ENCODE data around the gene MAN2A2. TPM values are rescaled to one million over a fixed set of nuclear protein-coding genes. Genes with fewer than 3 reads are reported as not detected.

The MAN2A2 gene
- total and polyA plus RNA-seq, 9 of the 15 experiments (the other 6 are each of a cell fraction or from before 2014, with no cell fraction given) = 7.3 to 151 (median 43.4) TPM

DNA sequence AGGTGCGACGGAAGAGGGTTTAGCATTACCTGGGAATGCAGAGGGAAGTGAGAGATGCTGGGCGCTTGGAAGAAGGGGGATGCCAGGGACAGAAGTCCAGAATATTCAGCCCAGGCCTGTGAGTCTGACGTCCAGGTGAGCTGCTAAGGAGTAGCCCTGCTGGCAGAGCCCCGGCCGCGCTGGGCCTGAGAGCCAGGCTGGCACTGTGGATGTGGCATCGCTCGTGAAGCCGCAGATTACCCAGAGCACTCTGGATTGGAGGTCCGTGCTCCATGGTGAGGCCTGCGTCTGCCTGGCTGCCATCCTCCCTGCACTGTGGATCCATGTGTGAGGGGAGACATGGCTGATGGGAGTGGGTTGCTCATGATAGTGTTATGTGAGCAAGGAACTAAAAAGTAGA lies 14.5 kb downstream of the MAN2A2 start (continued):
- TF ChIP-seq, protein P1, sequence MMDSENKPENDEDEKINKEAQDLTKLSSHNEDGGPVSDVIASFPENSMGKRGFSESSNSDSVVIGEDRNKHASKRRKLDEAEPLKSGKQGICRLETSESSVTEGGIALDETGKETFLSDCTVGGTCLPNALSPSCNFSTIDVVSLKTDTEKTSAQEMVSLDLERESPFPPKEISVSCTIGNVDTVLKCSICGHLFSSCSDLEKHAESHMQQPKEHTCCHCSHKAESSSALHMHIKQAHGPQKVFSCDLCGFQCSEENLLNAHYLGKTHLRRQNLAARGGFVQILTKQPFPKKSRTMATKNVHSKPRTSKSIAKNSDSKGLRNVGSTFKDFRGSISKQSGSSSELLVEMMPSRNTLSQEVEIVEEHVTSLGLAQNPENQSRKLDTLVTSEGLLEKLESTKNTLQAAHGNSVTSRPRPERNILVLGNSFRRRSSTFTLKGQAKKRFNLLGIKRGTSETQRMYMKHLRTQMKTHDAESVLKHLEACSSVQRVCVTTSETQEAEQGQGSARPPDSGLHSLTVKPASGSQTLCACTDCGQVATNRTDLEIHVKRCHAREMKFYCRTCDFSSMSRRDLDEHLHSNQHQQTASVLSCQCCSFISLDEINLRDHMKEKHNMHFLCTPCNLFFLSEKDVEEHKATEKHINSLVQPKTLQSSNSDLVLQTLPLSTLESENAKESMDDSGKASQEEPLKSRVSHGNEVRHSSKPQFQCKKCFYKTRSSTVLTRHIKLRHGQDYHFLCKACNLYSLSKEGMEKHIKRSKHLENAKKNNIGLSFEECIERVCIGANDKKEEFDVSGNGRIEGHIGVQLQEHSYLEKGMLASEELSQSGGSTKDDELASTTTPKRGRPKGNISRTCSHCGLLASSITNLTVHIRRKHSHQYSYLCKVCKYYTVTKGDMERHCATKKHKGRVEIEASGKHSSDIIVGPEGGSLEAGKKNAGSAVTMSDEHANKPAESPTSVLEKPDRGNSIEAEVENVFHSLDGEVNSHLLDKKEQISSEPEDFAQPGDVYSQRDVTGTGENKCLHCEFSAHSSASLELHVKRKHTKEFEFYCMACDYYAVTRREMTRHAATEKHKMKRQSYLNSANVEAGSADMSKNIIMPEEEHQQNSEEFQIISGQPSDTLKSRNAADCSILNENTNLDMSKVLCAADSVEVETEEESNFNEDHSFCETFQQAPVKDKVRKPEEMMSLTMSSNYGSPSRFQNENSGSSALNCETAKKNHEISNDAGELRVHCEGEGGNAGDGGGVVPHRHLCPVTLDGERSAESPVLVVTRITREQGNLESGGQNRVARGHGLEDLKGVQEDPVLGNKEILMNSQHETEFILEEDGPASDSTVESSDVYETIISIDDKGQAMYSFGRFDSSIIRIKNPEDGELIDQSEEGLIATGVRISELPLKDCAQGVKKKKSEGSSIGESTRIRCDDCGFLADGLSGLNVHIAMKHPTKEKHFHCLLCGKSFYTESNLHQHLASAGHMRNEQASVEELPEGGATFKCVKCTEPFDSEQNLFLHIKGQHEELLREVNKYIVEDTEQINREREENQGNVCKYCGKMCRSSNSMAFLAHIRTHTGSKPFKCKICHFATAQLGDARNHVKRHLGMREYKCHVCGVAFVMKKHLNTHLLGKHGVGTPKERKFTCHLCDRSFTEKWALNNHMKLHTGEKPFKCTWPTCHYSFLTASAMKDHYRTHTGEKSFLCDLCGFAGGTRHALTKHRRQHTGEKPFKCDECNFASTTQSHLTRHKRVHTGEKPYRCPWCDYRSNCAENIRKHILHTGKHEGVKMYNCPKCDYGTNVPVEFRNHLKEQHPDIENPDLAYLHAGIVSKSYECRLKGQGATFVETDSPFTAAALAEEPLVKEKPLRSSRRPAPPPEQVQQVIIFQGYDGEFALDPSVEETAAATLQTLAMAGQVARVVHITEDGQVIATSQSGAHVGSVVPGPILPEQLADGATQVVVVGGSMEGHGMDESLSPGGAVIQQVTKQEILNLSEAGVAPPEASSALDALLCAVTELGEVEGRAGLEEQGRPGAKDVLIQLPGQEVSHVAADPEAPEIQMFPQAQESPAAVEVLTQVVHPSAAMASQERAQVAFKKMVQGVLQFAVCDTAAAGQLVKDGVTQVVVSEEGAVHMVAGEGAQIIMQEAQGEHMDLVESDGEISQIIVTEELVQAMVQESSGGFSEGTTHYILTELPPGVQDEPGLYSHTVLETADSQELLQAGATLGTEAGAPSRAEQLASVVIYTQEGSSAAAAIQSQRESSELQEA (IDR thresholded peaks at IDR 0.05; ENCODE audit: low read depth) = no peak
- TF ChIP-seq, protein P2, sequence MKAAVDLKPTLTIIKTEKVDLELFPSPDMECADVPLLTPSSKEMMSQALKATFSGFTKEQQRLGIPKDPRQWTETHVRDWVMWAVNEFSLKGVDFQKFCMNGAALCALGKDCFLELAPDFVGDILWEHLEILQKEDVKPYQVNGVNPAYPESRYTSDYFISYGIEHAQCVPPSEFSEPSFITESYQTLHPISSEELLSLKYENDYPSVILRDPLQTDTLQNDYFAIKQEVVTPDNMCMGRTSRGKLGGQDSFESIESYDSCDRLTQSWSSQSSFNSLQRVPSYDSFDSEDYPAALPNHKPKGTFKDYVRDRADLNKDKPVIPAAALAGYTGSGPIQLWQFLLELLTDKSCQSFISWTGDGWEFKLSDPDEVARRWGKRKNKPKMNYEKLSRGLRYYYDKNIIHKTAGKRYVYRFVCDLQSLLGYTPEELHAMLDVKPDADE (conservative IDR thresholded peaks at IDR 0.05; ENCODE audit: control insufficient read depth, low read depth, low read length) = no peak
- no peak for TF ChIP-seq SIX5 (IDR thresholded peaks at IDR 0.05; ENCODE audit: borderline replicate concordance in 1 of 2, insufficient read depth in 1 of 2, low read depth in 1 of 2, low read length in 2 of 2)
- TF ChIP-seq MYNN (IDR thresholded peaks at IDR 0.05) = no peak
- TF ChIP-seq MYNN (CRISPR knock-in tag; IDR thresholded peaks at IDR 0.05) = no peak
- no peak for TF ChIP-seq ZNF780A (CRISPR knock-in tag; IDR thresholded peaks at IDR 0.05)
- peak; percentile 60 for TF ChIP-seq POLR2G (IDR thresholded peaks at IDR 0.05; ENCODE audit: low read depth, low read length)
- no peak for TF ChIP-seq GTF2A2 (tag; IDR thresholded peaks at IDR 0.05)
